ENCODE measurements around the gene PLD2.
"Not testable (repeated sequence)": the region's sequence is repeated elsewhere in the genome, so short reads cannot be mapped to it uniquely, and the experiment has no call there.

Gene PLD2

GRCh38 chr17:4852567-4853207, 45.7 kb downstream of the PLD2 start:
- no peak for DNase-seq (ENCODE audit: extremely low read depth, low read depth)
- TF ChIP-seq CTCF (IDR thresholded peaks at IDR 0.05; ENCODE audit: low read depth, low read length), result no peak

GRCh38 chr17:4853208-4853671, 46.3 kb downstream of the PLD2 start:
- no peak for DNase-seq (ENCODE audit: extremely low read depth, low read depth)
- no peak for TF ChIP-seq CTCF (IDR thresholded peaks at IDR 0.05; ENCODE audit: low read depth, low read length)

DNA sequence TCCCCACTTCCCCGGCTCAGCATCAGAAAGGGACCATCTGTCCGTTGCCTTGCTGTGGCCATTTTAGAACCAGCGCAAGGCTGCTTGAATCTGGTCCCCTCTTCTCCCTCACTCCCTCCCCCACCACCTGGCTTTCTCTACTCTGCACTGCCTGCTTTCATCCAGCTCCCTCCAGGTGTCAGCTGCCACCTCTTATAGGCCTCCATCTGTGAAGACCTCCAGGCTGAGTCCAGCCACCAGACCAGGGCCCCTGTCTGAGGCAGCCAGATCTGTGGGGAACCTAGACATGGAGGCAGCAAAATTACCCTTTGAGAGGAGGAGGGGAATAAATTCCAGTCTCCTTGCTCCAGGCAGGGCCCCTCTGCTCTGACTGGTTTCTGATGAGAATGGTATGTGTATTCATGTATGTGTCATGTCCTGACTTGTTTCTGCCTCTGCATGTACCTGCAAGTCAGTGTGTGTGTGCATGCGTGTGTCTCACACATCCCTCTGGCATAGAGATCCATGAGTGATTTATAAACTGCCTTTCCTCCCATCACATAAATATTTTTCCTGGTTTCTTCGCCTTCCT, 47.2 kb downstream of the PLD2 start:
- TF ChIP-seq CTCF (IDR thresholded peaks at IDR 0.05; ENCODE audit: low read depth, low read length), result no peak
- DNase-seq (ENCODE audit: extremely low read depth, low read depth), result no peak

- no peak for TF ChIP-seq CTCF (IDR thresholded peaks at IDR 0.05; ENCODE audit: low read depth, low read length)
- DNase-seq (ENCODE audit: extremely low read depth, low read depth), result no peak
Observed at GRCh38 chr17:4856271-4856936, 49.5 kb downstream of the PLD2 start.

GRCh38 chr17:4856937-4857314, 50.0 kb downstream of the PLD2 start:
- no peak for TF ChIP-seq CTCF (IDR thresholded peaks at IDR 0.05; ENCODE audit: low read depth, low read length)
- no peak for DNase-seq (ENCODE audit: extremely low read depth, low read depth)

DNA sequence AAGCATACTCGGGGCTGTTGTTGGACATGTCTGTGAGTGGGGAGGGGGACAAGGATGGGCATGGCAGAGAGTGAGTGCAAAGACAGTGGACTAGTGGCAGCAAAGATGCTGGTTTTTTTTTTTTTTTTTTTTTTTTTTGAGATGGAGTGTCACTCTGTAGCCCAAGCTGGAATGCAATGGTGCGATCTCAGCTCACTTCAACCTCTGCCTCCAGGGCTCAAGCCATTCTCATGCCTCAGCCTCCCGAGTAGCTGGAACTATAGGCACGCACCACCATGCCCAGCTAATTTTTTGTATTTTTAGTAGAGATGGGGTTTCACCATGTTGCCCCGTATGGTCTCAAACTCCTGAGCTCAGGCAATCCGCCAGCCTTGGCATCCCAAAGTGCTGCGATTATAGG, 50.4 kb downstream of the PLD2 start:
- DNase-seq (ENCODE audit: extremely low read depth, low read depth), result not testable (repeated sequence)

GRCh38 chr17:4858068-4858881, 51.3 kb downstream of the PLD2 start:
- DNase-seq (ENCODE audit: extremely low read depth, low read depth), result no peak
- no peak for TF ChIP-seq CTCF (IDR thresholded peaks at IDR 0.05; ENCODE audit: low read depth, low read length)
